Heart right ventricle (tissue), 16 donors: ENCODE measurements around the gene TPD52L2. TPM values are rescaled to one million over a fixed set of nuclear protein-coding genes. Genes with fewer than 3 reads are reported as not detected.

Source experiments
- ATAC-seq, 8 donors: fragments of 200-7000 bp; cut with Tn5 transposase; one replicate each; pipeline ENCODE4 v1.9.1; 2020; ENCODE audit warnings: mild to moderate bottlenecking in 8 of 8, moderate library complexity in 8 of 8, moderate number of reproducible peaks in 1 of 8
- DNase-seq, 2 donors: peaks; one replicate each; pipeline ENCODE4 v3.0.0-alpha.2; 2020
- H3K27ac ChIP-seq, 10 donors: fragments of 200-600 bp; sonication (generic) in 2 of 10; one replicate each; pipeline versions ENCODE4 v1.5.0 to v1.8.0; 2020 to 2022; ENCODE audit warnings: mild to moderate bottlenecking in 3 of 10
- H3K27me3 ChIP-seq, 7 donors: fragments of 200-600 bp; one replicate each; pipeline ENCODE4 v1.8.0; 2021 to 2022; ENCODE audit warnings: mild to moderate bottlenecking in 2 of 7
- H3K36me3 ChIP-seq, 9 donors: fragments of 200-600 bp; sonication (generic) in 1 of 9; one replicate each; pipeline versions ENCODE4 v1.5.0 to v1.8.0; 2020 to 2022; ENCODE audit warnings: mild to moderate bottlenecking in 2 of 9
- H3K4me1 ChIP-seq, 9 donors: fragments of 200-600 bp; sonication (generic) in 1 of 9; one replicate each; pipeline versions ENCODE4 v1.5.0 to v1.8.0; 2020 to 2022; ENCODE audit warnings: mild to moderate bottlenecking in 4 of 9
- H3K4me3 ChIP-seq, 10 donors: fragments of 200-600 bp; sonication (generic) in 2 of 10; one replicate each; pipeline versions ENCODE4 v1.5.0 to v1.8.0; 2020 to 2022; ENCODE audit warnings: mild to moderate bottlenecking in 7 of 10, moderate library complexity in 2 of 10
- H3K9me3 ChIP-seq, 11 donors: fragments of 200-600 bp in 10 of 11; sonication (generic) in 2 of 11; one replicate each; pipeline versions ENCODE4 v1.5.0 to v1.8.0; 2013 to 2022; ENCODE audit warnings: mild to moderate bottlenecking in 2 of 11, control low read depth in 1 of 11, moderate library complexity in 1 of 11
- WGBS, 2 donors: extraction: QIAGEN DNeasy Blood & Tissue Kit; methylation state at CpG; one replicate each; pipeline ENCODE4 v1.1.7; 2013; ENCODE audit warnings: inconsistent platforms in 1 of 2; 5-methylcytosine and 5-hydroxymethylcytosine counted together
- intact Hi-C, 10 donors: fragments of 100-400 bp; cut with DNase I; formaldehyde crosslinking; loops; one replicate each; pipeline versions ENCODE4 v1.11.1 to v1.14.2; 2022
- polyA plus RNA-seq, 2 donors: library from polyadenylated mRNA; stranded (reverse); fragments of 200-250 nt; gene quantifications; one replicate each; pipeline ENCODE4 v1.2.3, GENCODE V29; 2013
- total RNA-seq, 10 donors: library from RNA; stranded (reverse); fragmentation: NEBNext Ultra II Directional in 3 of 10; extraction: Animal tissue kit (Norgen Biotek cat#: 25700) in 3 of 10; gene quantifications; one replicate each; pipeline versions ENCODE4 v1.2.1 to v1.2.4, GENCODE V29; 2021 to 2023
- TF ChIP-seq, protein P1 (sequence below), 9 donors: fragments of 200-600 bp; sonication (generic) in 2 of 9; IDR thresholded peaks; one replicate each; pipeline versions ENCODE4 v1.5.0 to v1.8.0; 2021 to 2022; ENCODE audit warnings: antibody characterized with exemption in 9 of 9, mild to moderate bottlenecking in 5 of 9, moderate library complexity in 1 of 9
- donor health status: Arrhythmogenic right ventricular cardiomyopathy.
- donor health status: ischemic (EF 13 %, LVEDD 7.1; RV severe dilation, severe dysfunction).
- donor health status: healthy with polysubstance abuse.
- donor health status: DM: no; HTN: yes; CAD: no.
- donor health status: DM: no; HTN: no; CAD: no.
- donor health status: ischemic (EF 25% LVEDD 6.9; RV normal size, moderate dysfunction).
- donor health status: ischemic (EF 25% LVEDD 5.7; RV mildly dilated, moderate dysfunction).
- donor health status: healthy.
- donor health status: DM: yes; HTN: yes; CAD: no.
- donor health status: Ischemic cardiomyopathy.
- donor health status: ischemic (EF 35%, LVEDD 5.7; RV mildly dilated, moderate dysfunction).
- donor health status: nonischemic (EF 11% LVEDD 7.7; RV severe dilation, severe dysfunction).
- donor health status: DM: yes; HTN: yes; CAD: no.
- donor health status: PGD.
- donor health status: ischemic (EF 29% LVEDD 5.4; RV normal size, mild dysfunction).
- donor health status: nonischemic (EF 23%, LVEDD 6.1; RV moderate dilation, normal function).

The TPD52L2 gene
- total and polyA plus RNA-seq, 12 donors = 50.6 to 119 (median 72.8) TPM

GRCh38 chr20:63932606-63933160, 67.6 kb downstream of the TPD52L2 start:
- Histone ChIP-seq H3K4me3 (no peak overlapping the region), H3K27me3 (no peaks in the 10 kb centered on the region), H3K27ac (no peak overlapping the region), H3K9me3 (no peaks in the 10 kb centered on the region), H3K36me3 (peaks cover 0 to 96% (median 58%) of the 10 kb centered on the region in 9 donors), H3K4me1 (peaks cover 0 to 19% (median 4%) of the 10 kb centered on the region in 9 donors)
- TF ChIP-seq, protein P1, sequence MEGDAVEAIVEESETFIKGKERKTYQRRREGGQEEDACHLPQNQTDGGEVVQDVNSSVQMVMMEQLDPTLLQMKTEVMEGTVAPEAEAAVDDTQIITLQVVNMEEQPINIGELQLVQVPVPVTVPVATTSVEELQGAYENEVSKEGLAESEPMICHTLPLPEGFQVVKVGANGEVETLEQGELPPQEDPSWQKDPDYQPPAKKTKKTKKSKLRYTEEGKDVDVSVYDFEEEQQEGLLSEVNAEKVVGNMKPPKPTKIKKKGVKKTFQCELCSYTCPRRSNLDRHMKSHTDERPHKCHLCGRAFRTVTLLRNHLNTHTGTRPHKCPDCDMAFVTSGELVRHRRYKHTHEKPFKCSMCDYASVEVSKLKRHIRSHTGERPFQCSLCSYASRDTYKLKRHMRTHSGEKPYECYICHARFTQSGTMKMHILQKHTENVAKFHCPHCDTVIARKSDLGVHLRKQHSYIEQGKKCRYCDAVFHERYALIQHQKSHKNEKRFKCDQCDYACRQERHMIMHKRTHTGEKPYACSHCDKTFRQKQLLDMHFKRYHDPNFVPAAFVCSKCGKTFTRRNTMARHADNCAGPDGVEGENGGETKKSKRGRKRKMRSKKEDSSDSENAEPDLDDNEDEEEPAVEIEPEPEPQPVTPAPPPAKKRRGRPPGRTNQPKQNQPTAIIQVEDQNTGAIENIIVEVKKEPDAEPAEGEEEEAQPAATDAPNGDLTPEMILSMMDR (IDR thresholded peaks at IDR 0.05) = no peak
- 89 to 95% methylated on average over 17 of the region's 17 CpGs for WGBS, 2 donors
- intact Hi-C loops = no loop called here
- DNase-seq (no peak), ATAC-seq (no peak)

GRCh38 chr20:63933646-63934045, 68.6 kb downstream of the TPD52L2 start:
- H3K27me3 ChIP-seq = no peaks in the 10 kb centered on the region
- H3K4me1 ChIP-seq = peaks cover 0 to 19% (median 4%) of the 10 kb centered on the region in 9 donors
- H3K27ac ChIP-seq = no peak overlapping the region
- no peak overlapping the region for H3K4me3 ChIP-seq
- H3K9me3 ChIP-seq = no peaks in the 10 kb centered on the region
- DNase-seq (no peak), ATAC-seq (no peak)
- peaks cover 0 to 95% (median 57%) of the 10 kb centered on the region in 9 donors for H3K36me3 ChIP-seq
- WGBS, 2 donors = 57 to 65% methylated on average over 5 of the region's 5 CpGs
- TF ChIP-seq, protein P1 (IDR thresholded peaks at IDR 0.05) = no peak
- intact Hi-C loops = no loop called here

DNA sequence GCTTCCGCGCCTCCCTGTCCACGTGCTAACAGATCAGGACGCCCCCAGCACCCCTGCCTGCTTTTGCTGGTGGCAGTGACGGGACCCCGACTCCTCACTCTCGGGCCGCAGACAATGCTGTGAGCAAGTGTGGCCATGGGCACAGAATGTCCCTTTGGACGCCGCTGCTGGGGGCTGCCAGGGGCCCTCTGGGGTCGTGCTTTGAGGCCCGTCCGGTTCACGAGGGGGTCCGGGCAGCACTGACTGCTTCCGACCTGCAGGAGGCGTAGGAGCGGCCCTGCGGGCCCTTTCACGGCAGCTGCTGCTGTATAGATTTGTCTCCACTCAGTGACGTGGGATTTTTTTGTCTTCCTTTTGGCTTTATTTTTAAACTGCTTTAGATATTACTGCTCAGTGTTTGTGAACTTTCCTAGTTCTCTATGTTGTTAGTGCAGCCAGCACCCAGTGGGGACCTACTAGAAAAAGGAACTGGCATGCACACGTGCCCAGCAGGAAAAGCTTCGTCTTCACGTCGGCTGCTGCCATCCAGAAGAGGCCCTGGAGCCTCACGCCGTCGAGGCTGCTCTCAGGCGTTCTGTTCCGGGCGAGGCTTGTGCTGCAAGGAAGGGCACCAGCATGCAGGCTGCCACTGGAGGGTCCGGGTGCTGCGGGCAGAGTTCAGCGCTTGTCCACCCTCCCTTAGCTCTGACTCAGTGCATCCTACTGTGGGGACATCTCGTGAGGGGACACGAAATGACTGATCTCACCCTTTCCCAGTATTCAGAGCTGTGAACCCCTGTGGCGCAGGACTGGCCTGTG, 69.4 kb downstream of the TPD52L2 start:
- H3K4me3 ChIP-seq = no peak overlapping the region
- no peaks in the 10 kb centered on the region for H3K9me3 ChIP-seq
- ATAC-seq = no peak
- intact Hi-C loops = no loop called here
- TF ChIP-seq, protein P1 (IDR thresholded peaks at IDR 0.05) = peak in 7 of 9 donors; percentile 18 to 33 (median 29)
- peaks cover 0 to 95% (median 54%) of the 10 kb centered on the region in 9 donors for H3K36me3 ChIP-seq
- H3K27ac ChIP-seq = no peak overlapping the region
- DNase-seq = no peak
- H3K27me3 ChIP-seq = no peaks in the 10 kb centered on the region
- 77 to 82% methylated on average over 37 of the region's 37 CpGs for WGBS, 2 donors
- peaks cover 0 to 19% (median 4%) of the 10 kb centered on the region in 9 donors for H3K4me1 ChIP-seq

DNA sequence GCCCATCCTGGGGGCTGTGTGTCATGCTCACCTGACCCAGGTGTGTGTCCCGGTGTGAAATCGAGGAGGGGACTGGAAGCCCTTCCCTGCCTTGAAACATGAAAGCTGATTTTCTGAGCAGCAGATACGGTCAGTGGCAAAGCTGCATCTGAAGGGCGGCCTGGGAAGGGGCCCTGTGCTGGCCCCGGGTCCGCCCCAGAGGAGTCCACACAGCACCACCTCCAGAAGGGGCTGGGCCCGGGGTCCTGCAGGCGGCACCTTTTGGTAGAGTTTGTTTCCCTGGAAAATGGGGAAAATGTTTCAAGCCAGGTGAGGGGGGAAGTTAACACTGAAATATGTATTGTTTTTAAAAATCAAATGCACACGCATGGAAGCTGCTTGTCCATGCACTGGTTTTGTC, 70.4 kb downstream of the TPD52L2 start:
- H3K4me1 ChIP-seq = peaks cover 0 to 14% (median 4%) of the 10 kb centered on the region in 9 donors
- no peak overlapping the region for H3K27ac ChIP-seq
- no peaks in the 10 kb centered on the region for H3K9me3 ChIP-seq
- no peak for DNase-seq
- WGBS, 2 donors = 92 to 94% methylated on average over 9 of the region's 9 CpGs
- TF ChIP-seq, protein P1 (IDR thresholded peaks at IDR 0.05) = no peak
- peaks cover 0 to 95% (median 54%) of the 10 kb centered on the region in 9 donors for H3K36me3 ChIP-seq
- no peaks in the 10 kb centered on the region for H3K27me3 ChIP-seq
- ATAC-seq = no peak
- no peak overlapping the region for H3K4me3 ChIP-seq
- intact Hi-C loops = no loop called here
